Tibial nerve (tissue), 4 donors: ENCODE data around the gene SPTB. TPM values are rescaled to one million over a fixed set of nuclear protein-coding genes. Genes with fewer than 3 reads are reported as not detected.
A peak's percentile ranks its signal among the peaks of the same experiment; 100 is the strongest.

Experiments used
- DNase-seq, 2 donors: peaks; one replicate each; pipeline ENCODE4 v3.0.0-alpha.2; 2019; ENCODE audit warnings: low spot score in 2 of 2
- H3K27ac ChIP-seq, 4 donors: fragments of 200-600 bp; sonication (generic) in 3 of 4; one replicate each; pipeline ENCODE4 v1.5.1; 2017 to 2019; ENCODE audit warnings: mild to moderate bottlenecking in 1 of 4
- H3K27me3 ChIP-seq, 2 donors: fragments of 200-600 bp; sonication (generic) in 1 of 2; one replicate each; pipeline versions ENCODE4 v1.5.1 to v1.6.0; 2017 to 2019
- H3K36me3 ChIP-seq, 3 donors: fragments of 200-600 bp; sonication (generic); one replicate each; pipeline ENCODE4 v1.5.1; 2018 to 2019
- H3K4me1 ChIP-seq, 4 donors: fragments of 200-600 bp; sonication (generic) in 3 of 4; one replicate each; pipeline ENCODE4 v1.5.1; 2017 to 2019
- H3K4me3 ChIP-seq, 4 donors: fragments of 200-600 bp; sonication (generic) in 3 of 4; one replicate each; pipeline ENCODE4 v1.5.1; 2017 to 2019; ENCODE audit warnings: mild to moderate bottlenecking in 1 of 4, moderate library complexity in 1 of 4
- H3K9me3 ChIP-seq, 4 donors: fragments of 200-600 bp; sonication (generic) in 3 of 4; one replicate each; pipeline ENCODE4 v1.5.1; 2017 to 2019
- EP300 ChIP-seq, 2 donors: sonication (generic); formaldehyde crosslinking; IDR thresholded peaks; one replicate each; pipeline ENCODE4 v1.6.1; 2017; ENCODE audit warnings: antibody characterized with exemption in 2 of 2, mild to moderate bottlenecking in 1 of 2
- POLR2A ChIP-seq, 2 donors: fragments of 450-650 bp; IDR thresholded peaks; one replicate each; pipeline ENCODE4 v1.6.1; 2017; ENCODE audit warnings: antibody characterized with exemption in 2 of 2, mild to moderate bottlenecking in 2 of 2, moderate library complexity in 2 of 2
- WGBS, 2 donors: methylation state at CpG; one replicate each; pipeline ENCODE4 v1.1.5; 2018; 5-methylcytosine and 5-hydroxymethylcytosine counted together
- total RNA-seq, 4 donors: library from RNA; depleted of rRNA; stranded (reverse); fragments of >200 nt; gene quantifications; one replicate each; pipeline ENCODE4 v1.1.0, GENCODE V29; 2016
- TF ChIP-seq, protein P1 (sequence below), 5 experiments: fragments of 200-600 bp in 3 of 5; fragments of 450-650 bp in 2 of 5; sonication (generic) in 3 of 5; IDR thresholded peaks; one replicate each; pipeline ENCODE4 v1.5.1; 2016 to 2019; ENCODE audit warnings: antibody characterized with exemption in 5 of 5, mild to moderate bottlenecking in 3 of 5, moderate library complexity in 2 of 5

The SPTB gene
- total RNA-seq, 4 donors from 2014 or later = 4.5 to 12.6 (median 9.2) TPM

GRCh38 chr14:64731141-64731581 lies 148.5 kb downstream of the SPTB start:
- no peak overlapping the region for H3K4me3 ChIP-seq
- no peak for DNase-seq
- H3K36me3 ChIP-seq = peaks cover 0 to 64% (median 0%) of the 10 kb centered on the region in 3 donors
- H3K27me3 ChIP-seq = no peaks in the 10 kb centered on the region
- no peaks in the 10 kb centered on the region for H3K9me3 ChIP-seq
- TF ChIP-seq POLR2A (IDR thresholded peaks at IDR 0.05) = no peak
- TF ChIP-seq EP300 (IDR thresholded peaks at IDR 0.05) = no peak
- TF ChIP-seq, protein P1, sequence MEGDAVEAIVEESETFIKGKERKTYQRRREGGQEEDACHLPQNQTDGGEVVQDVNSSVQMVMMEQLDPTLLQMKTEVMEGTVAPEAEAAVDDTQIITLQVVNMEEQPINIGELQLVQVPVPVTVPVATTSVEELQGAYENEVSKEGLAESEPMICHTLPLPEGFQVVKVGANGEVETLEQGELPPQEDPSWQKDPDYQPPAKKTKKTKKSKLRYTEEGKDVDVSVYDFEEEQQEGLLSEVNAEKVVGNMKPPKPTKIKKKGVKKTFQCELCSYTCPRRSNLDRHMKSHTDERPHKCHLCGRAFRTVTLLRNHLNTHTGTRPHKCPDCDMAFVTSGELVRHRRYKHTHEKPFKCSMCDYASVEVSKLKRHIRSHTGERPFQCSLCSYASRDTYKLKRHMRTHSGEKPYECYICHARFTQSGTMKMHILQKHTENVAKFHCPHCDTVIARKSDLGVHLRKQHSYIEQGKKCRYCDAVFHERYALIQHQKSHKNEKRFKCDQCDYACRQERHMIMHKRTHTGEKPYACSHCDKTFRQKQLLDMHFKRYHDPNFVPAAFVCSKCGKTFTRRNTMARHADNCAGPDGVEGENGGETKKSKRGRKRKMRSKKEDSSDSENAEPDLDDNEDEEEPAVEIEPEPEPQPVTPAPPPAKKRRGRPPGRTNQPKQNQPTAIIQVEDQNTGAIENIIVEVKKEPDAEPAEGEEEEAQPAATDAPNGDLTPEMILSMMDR (IDR thresholded peaks at IDR 0.05) = no peak
- peak overlapping the region in 1 of 4 donors; percentile 67 for H3K27ac ChIP-seq
- peaks cover 0 to 66% (median 24%) of the 10 kb centered on the region in 4 donors for H3K4me1 ChIP-seq
- WGBS, 2 donors = 82 to 84% methylated on average over 15 of the region's 15 CpGs

DNA sequence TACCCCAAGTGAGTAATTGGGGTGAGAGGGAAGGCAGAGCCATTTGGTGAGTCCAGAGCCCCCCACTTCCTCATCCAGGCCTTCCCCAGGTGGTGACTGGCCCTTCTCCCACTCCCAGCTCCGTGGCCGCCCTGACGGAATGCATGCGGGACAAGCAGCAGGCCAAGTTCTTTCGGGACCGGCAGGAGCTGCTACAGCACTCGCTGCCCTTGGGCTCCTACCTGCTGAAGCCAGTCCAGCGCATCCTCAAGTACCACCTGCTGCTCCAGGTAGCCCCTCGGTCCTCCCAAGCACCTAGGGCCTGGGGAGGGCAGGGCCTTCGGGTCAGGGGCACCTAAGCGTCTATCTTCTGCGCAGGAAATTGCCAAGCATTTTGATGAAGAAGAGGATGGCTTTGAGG lies 149.0 kb downstream of the SPTB start:
- Histone ChIP-seq H3K9me3 (no peaks in the 10 kb centered on the region), H3K36me3 (peaks cover 0 to 62% (median 0%) of the 10 kb centered on the region in 3 donors), H3K27ac (peak overlapping the region in 1 of 4 donors; percentile 67), H3K4me1 (peaks cover 0 to 70% (median 27%) of the 10 kb centered on the region in 4 donors), H3K4me3 (no peak overlapping the region), H3K27me3 (no peaks in the 10 kb centered on the region)
- 80 to 95% methylated on average over 11 to 12 of the region's 12 CpGs for WGBS, 2 donors
- DNase-seq = no peak
- TF ChIP-seq POLR2A (IDR thresholded peaks at IDR 0.05) (no peak), EP300 (IDR thresholded peaks at IDR 0.05) (no peak)
- TF ChIP-seq, protein P1 (IDR thresholded peaks at IDR 0.05) = no peak

GRCh38 chr14:64730061-64730440 lies 149.7 kb downstream of the SPTB start:
- TF ChIP-seq POLR2A (IDR thresholded peaks at IDR 0.05) (no peak), EP300 (IDR thresholded peaks at IDR 0.05) (no peak)
- TF ChIP-seq, protein P1 (IDR thresholded peaks at IDR 0.05) = no peak
- H3K27ac ChIP-seq = peak overlapping the region in 2 of 4 donors; percentile 21 to 67
- H3K4me1 ChIP-seq = peaks cover 0 to 71% (median 32%) of the 10 kb centered on the region in 4 donors
- H3K9me3 ChIP-seq = no peaks in the 10 kb centered on the region
- no peak overlapping the region for H3K4me3 ChIP-seq
- H3K36me3 ChIP-seq = peaks cover 0 to 62% (median 0%) of the 10 kb centered on the region in 3 donors
- WGBS, 2 donors = 60 to 63% methylated on average over 1 of the region's 1 CpG
- H3K27me3 ChIP-seq = no peaks in the 10 kb centered on the region
- DNase-seq = no peak

GRCh38 chr14:64729386-64730060 lies 150.2 kb downstream of the SPTB start:
- H3K9me3 ChIP-seq = no peaks in the 10 kb centered on the region
- peak overlapping the region in 2 of 4 donors; percentile 19 to 67 for H3K27ac ChIP-seq

DNA sequence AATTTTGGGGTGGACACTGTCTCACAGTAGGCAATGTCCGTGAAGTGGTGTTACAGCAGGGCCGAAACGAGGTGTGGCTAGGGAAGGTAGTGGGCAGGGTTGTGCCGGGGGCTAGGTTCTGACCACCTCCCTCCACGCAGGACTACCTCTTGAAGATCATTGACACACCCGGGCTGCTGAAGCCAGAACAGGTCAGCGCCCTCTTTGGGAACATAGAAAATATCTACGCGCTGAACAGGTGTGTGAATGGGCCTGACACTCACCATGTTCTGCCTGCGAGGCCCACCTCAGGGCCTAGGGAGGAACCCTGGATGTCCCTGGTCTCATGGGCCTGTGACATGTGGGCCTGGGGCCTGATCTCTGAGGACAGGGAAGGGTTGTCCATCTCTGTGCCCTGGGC lies 150.9 kb downstream of the SPTB start:
- Histone ChIP-seq H3K4me1 (peaks cover 0 to 71% (median 36%) of the 10 kb centered on the region in 4 donors), H3K4me3 (no peak overlapping the region), H3K9me3 (no peaks in the 10 kb centered on the region), H3K27me3 (no peaks in the 10 kb centered on the region), H3K36me3 (peaks cover 0 to 62% (median 0%) of the 10 kb centered on the region in 3 donors), H3K27ac (peak overlapping the region in 2 of 4 donors; percentile 22 to 67)
- 92 to 95% methylated on average over 9 to 10 of the region's 10 CpGs for WGBS, 2 donors
- DNase-seq = no peak
- no peak for TF ChIP-seq POLR2A (IDR thresholded peaks at IDR 0.05)
- TF ChIP-seq EP300 (IDR thresholded peaks at IDR 0.05) = no peak
- TF ChIP-seq, protein P1 (IDR thresholded peaks at IDR 0.05) = no peak

More at GRCh38 chr14:64729386-64730060, 150.2 kb downstream of the SPTB start:
- TF ChIP-seq, protein P1 (IDR thresholded peaks at IDR 0.05) = no peak
- peak in 1 of 2 donors; percentile 77 for TF ChIP-seq EP300 (IDR thresholded peaks at IDR 0.05)
- Histone ChIP-seq H3K4me3 (no peak overlapping the region), H3K27me3 (no peaks in the 10 kb centered on the region), H3K36me3 (peaks cover 0 to 62% (median 0%) of the 10 kb centered on the region in 3 donors), H3K4me1 (peaks cover 0 to 71% (median 34%) of the 10 kb centered on the region in 4 donors)
- peak in 1 of 2 donors; percentile 75 for DNase-seq
- 49 to 52% methylated on average over 5 of the region's 5 CpGs for WGBS, 2 donors
